ENCODE data around the gene RPS6KA2.

DNA sequence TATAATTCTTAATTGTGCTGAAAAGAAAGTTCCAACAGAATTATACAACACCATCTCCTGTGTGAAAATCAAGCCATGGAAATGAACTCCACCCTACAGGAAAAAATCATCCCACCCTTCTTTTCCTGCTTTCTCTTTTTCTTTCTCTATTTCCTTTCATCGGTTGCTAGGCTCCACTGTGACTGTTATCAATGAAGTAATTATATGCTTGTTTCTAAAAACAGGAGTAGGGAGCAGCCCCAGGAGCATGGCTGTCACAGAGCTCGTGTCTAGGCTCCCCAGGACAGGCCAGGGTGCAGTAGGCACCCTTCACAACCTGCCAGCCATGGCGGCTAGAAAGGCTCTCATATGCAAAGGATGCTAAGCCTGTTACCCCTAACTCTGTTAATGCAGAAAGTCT is 257.3 kb downstream of the RPS6KA2 start:
- TF ChIP-seq, protein P1, sequence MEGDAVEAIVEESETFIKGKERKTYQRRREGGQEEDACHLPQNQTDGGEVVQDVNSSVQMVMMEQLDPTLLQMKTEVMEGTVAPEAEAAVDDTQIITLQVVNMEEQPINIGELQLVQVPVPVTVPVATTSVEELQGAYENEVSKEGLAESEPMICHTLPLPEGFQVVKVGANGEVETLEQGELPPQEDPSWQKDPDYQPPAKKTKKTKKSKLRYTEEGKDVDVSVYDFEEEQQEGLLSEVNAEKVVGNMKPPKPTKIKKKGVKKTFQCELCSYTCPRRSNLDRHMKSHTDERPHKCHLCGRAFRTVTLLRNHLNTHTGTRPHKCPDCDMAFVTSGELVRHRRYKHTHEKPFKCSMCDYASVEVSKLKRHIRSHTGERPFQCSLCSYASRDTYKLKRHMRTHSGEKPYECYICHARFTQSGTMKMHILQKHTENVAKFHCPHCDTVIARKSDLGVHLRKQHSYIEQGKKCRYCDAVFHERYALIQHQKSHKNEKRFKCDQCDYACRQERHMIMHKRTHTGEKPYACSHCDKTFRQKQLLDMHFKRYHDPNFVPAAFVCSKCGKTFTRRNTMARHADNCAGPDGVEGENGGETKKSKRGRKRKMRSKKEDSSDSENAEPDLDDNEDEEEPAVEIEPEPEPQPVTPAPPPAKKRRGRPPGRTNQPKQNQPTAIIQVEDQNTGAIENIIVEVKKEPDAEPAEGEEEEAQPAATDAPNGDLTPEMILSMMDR (IDR thresholded peaks at IDR 0.05): no peak
- TF ChIP-seq POLR2A (IDR thresholded peaks at IDR 0.05): no peak
